Measurements from ENCODE around the gene KCNQ1.

The KCNQ1 gene

DNA sequence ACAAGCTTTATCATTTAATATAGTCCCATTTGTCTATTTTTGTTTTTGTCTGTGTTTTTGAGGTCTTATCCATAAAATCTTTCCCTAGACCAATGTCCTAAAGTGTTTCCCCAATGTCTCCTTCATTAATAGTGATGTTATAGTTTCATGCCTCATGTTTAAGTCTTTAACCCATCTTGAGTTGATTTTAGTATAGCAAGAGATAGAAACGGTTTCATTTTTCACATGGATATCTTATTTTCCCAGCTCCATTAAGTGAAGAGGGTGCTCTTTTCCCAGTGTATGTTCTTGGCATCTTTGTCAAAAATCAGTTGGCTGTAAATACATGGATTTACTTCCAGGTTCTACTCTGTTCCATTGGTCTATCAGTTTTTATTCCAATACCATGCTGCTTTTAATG is 196.8 kb downstream of the KCNQ1 start:
- no peak overlapping the region for H3K9ac ChIP-seq
- TF ChIP-seq Cebpa-rat (IDR thresholded peaks at IDR 0.05): no peak
- peaks cover 89% of the 10 kb centered on the region for H3K9me3 ChIP-seq

DNA sequence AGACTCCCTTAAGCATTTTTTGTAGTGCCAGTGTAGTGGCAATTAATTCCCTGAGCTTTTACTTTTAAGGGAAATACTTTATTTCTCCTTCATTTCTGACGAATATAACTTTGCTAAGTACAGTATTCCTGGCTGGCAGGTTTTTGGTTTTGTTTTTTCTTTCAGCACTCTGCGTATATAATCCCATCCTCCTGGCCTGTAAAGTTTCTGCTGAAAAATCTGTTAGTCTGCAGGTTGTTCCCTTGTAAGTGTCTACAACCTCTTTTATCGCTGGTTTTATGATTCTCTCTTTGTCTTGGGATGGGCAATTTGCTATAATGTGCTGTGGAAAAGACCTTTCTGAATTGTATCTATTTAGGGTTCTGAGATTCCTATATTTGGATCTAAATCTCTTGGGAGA is 198.9 kb downstream of the KCNQ1 start:
- Histone ChIP-seq H3K27me3 (no peaks in the 10 kb centered on the region), H3K27ac (no peak overlapping the region), H3K4me2 (no peak overlapping the region), H3K9me3 (peaks cover 95% of the 10 kb centered on the region), H3K36me3 (peaks cover 31% of the 10 kb centered on the region), H4K20me1 (no peaks in the 10 kb centered on the region), H3K9ac (no peak overlapping the region), H3K4me3 (no peak overlapping the region), H3K4me1 (no peaks in the 10 kb centered on the region)
- TF ChIP-seq Cebpa-rat (IDR thresholded peaks at IDR 0.05): no peak

More for the DNA sequence above, 196.8 kb downstream of the KCNQ1 start:
- Histone ChIP-seq H3K4me2 (no peak overlapping the region), H3K27me3 (no peaks in the 10 kb centered on the region), H3K36me3 (peaks cover 31% of the 10 kb centered on the region), H3K27ac (no peak overlapping the region), H3K4me1 (no peaks in the 10 kb centered on the region), H3K4me3 (no peak overlapping the region), H4K20me1 (no peaks in the 10 kb centered on the region)

DNA sequence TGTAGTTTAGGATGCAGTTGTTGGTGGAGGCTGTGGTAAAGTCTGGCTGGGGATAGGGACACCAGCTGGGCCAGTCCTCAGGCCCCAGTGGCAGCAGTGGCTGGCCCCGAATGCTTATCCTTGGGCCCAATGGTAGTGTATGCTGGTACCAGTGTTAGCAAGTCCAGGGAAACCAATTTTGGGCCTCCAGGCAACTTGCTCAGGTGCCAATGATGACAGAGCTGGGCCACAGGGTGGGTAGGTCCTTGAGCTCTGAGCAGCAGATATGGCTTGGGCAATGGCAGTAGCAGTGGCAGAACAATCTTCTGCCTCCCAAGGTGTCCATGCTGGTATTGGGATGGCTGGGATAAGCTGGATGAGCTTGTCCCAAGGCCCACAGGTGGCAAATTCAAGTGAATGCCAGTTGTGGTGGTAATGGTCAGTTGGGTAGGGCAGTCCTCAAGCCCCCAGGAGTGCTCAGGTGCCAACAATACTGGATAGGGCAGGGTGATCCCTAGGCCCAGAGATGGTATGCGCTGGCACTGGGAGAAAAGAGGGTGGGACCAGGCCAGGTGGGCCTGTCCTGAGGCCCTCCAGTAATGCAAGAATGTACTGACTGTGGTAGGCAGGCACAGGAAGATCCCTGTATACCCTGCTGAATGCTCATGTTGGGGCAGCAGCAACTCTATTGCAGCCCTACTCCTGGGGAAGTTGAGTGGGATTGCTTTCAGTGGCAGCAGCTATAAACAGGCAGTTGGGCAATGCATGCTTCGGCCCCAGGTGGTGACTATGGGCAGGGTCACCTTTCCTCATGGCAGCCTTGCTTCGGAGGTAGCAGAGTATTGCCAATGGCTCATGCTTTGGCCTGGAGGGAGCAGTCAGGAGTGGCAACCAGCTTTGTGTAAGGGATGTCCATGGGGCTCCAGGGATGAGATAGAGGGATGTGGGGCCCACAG is 200.3 kb downstream of the KCNQ1 start:
- H3K4me2 ChIP-seq: no peak overlapping the region
- H3K9me3 ChIP-seq: peaks cover 95% of the 10 kb centered on the region

DNA sequence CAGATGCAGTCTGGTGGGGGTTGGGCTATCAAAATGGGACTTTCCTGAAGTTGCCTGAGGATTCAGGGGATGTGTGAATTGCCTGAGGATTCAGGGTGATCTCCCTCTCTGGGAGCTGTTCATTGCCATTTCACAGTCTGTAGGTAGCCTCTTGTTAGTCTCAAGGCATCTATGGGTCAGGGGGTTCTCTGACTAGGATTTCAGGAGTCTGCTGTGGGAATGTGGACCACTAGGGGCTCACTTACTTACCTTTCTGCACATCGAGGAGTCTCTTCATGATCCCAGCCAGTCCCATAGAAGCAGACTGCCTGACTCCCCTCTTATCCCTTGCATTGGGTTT is 200.9 kb downstream of the KCNQ1 start:
- Histone ChIP-seq H3K27me3 (no peaks in the 10 kb centered on the region), H3K9ac (no peak overlapping the region), H3K27ac (no peak overlapping the region), H3K4me1 (no peaks in the 10 kb centered on the region), H3K4me3 (no peak overlapping the region), H4K20me1 (no peaks in the 10 kb centered on the region), H3K4me2 (no peak overlapping the region), H3K36me3 (peaks cover 24% of the 10 kb centered on the region), H3K9me3 (peaks cover 95% of the 10 kb centered on the region)
- TF ChIP-seq Cebpa-rat (IDR thresholded peaks at IDR 0.05): no peak

More for the DNA sequence above, 200.3 kb downstream of the KCNQ1 start:
- no peak overlapping the region for H3K27ac ChIP-seq
- H3K36me3 ChIP-seq: peaks cover 23% of the 10 kb centered on the region
- no peaks in the 10 kb centered on the region for H3K27me3 ChIP-seq
- H3K4me1 ChIP-seq: no peaks in the 10 kb centered on the region
- TF ChIP-seq Cebpa-rat (IDR thresholded peaks at IDR 0.05): no peak
- H3K9ac ChIP-seq: no peak overlapping the region
- H3K4me3 ChIP-seq: no peak overlapping the region
- no peaks in the 10 kb centered on the region for H4K20me1 ChIP-seq

DNA sequence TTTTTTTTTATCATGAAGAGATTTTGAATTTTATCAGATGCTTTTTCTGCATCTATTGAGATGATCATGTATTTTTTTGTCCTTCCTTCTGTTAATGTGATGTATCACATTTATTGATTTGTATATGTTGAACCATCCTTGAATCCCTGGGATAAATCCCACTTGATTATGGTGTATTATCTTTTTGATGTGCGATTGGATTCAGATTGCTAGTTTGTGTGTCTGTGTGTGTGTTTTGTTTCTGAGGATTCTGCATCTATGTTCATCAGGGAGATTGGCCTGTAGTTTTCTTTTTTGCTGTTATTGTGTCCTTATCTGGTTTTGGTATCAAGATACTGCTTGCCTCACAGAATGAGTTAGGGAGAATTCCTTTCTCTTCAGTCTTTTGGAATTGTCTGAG is 202.4 kb downstream of the KCNQ1 start:
- peaks cover 38% of the 10 kb centered on the region for H3K36me3 ChIP-seq
- no peak overlapping the region for H3K27ac ChIP-seq
- no peak for TF ChIP-seq Cebpa-rat (IDR thresholded peaks at IDR 0.05)
- H3K4me3 ChIP-seq: no peak overlapping the region
- no peaks in the 10 kb centered on the region for H4K20me1 ChIP-seq
- H3K27me3 ChIP-seq: no peaks in the 10 kb centered on the region
- H3K9me3 ChIP-seq: peaks cover 95% of the 10 kb centered on the region
- H3K4me1 ChIP-seq: no peaks in the 10 kb centered on the region
- no peak overlapping the region for H3K4me2 ChIP-seq
- H3K9ac ChIP-seq: no peak overlapping the region

DNA sequence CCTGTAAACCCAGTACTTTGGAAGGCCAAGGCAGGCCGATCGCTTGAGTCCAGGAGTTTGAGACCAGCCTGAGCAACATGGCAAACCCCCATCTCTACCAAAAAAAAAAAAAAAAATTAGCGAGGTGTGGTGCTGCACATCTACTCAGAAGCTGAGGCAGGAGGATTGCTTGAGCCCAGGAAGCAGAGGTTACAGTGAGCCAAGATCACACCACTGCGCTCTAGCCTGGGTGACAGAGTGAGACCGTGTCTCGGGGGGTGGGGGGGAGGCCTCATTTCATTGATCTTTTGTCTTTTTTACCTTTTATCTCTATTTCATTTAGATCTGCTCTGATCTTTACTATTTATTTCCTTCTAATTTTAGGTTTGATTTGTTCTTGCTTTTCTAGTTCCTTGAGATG is 203.1 kb downstream of the KCNQ1 start:
- no peak for TF ChIP-seq Cebpa-rat (IDR thresholded peaks at IDR 0.05)
- H3K9ac ChIP-seq: no peak overlapping the region
- H3K27ac ChIP-seq: no peak overlapping the region
- H4K20me1 ChIP-seq: no peaks in the 10 kb centered on the region
- H3K9me3 ChIP-seq: peaks cover 100% of the 10 kb centered on the region
- H3K4me2 ChIP-seq: no peak overlapping the region
- H3K36me3 ChIP-seq: peaks cover 46% of the 10 kb centered on the region
- no peak overlapping the region for H3K4me3 ChIP-seq
- no peaks in the 10 kb centered on the region for H3K4me1 ChIP-seq
- no peaks in the 10 kb centered on the region for H3K27me3 ChIP-seq

DNA sequence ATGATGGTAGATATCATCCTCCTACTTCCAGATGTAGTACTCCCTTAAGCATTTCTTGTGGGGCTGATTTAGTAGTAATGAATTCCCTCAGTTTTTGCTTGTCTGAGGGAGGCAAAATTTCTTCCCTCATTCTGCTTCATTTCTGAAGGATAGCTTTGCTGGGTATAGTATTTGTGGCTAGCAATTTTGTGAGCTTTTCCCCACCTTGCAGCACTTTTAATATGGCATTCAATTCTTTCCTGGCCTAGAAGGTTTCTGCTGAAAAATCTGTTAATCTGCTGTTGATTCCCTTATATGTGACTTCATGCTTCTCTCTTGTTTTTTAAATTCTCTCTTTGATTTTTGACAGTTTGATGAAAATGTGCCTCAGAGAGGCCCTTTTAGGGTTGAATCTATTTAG is 204.6 kb downstream of the KCNQ1 start:
- no peaks in the 10 kb centered on the region for H3K27me3 ChIP-seq
- H3K27ac ChIP-seq: no peak overlapping the region
- H3K4me3 ChIP-seq: no peak overlapping the region
- H4K20me1 ChIP-seq: no peaks in the 10 kb centered on the region
- H3K4me2 ChIP-seq: no peak overlapping the region
- peaks cover 61% of the 10 kb centered on the region for H3K36me3 ChIP-seq
- H3K9me3 ChIP-seq: peaks cover 100% of the 10 kb centered on the region
- no peak for TF ChIP-seq Cebpa-rat (IDR thresholded peaks at IDR 0.05)
- no peaks in the 10 kb centered on the region for H3K4me1 ChIP-seq
- H3K9ac ChIP-seq: no peak overlapping the region

DNA sequence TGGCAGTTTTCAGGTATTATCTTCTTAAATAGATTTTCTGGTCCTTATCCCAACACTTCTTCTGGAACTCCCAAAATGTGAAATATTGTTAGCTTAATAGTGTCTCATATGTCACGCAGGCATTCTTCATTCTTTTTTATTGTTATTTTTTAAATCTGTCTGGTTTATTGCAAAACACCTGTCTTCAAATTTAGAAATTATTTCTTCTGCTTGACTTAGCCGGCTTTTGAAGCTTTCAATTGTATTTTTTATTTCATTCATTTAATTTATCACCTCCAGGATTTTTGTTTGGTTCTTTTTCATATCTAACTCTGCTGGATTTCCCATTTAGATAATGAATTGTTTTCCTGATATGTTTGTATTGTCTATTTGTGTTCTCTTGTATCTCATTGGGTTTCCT is 205.0 kb downstream of the KCNQ1 start:
- Histone ChIP-seq H3K27me3 (no peaks in the 10 kb centered on the region), H3K36me3 (peaks cover 58% of the 10 kb centered on the region), H3K9me3 (peaks cover 100% of the 10 kb centered on the region), H3K4me3 (no peak overlapping the region), H3K4me2 (no peak overlapping the region), H3K4me1 (no peaks in the 10 kb centered on the region), H3K27ac (no peak overlapping the region), H4K20me1 (no peaks in the 10 kb centered on the region), H3K9ac (no peak overlapping the region)
- TF ChIP-seq Cebpa-rat (IDR thresholded peaks at IDR 0.05): no peak

DNA sequence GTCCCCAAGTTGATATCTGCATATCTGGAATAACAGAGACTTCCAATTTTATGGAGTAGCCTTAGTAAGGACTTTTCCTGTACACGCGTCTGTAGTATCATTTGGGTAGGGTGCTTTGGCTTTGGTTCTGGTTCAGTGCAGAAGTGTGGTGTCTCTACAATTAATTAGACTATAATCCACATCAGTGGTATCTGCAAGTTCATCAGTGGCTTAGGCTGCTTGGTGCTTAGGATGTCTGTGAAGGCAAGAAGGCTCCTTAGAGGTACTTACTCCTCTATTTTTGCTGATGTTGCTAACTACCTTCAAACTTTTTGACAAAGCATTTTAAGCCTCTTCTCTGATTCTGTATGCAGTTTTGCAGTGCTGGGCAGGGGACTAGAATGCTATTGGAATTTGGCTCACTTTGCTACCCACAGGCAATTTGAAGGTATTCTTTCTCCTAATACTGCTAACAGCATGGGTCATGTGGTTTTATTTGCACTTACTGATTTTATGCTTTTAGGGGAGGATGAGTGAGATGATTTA is 205.6 kb downstream of the KCNQ1 start:
- Histone ChIP-seq H3K36me3 (peaks cover 57% of the 10 kb centered on the region), H4K20me1 (no peaks in the 10 kb centered on the region), H3K9ac (no peak overlapping the region), H3K9me3 (peaks cover 100% of the 10 kb centered on the region), H3K4me2 (no peak overlapping the region), H3K27me3 (no peaks in the 10 kb centered on the region), H3K27ac (no peak overlapping the region), H3K4me1 (no peaks in the 10 kb centered on the region), H3K4me3 (no peak overlapping the region)
- TF ChIP-seq Cebpa-rat (IDR thresholded peaks at IDR 0.05): no peak

DNA sequence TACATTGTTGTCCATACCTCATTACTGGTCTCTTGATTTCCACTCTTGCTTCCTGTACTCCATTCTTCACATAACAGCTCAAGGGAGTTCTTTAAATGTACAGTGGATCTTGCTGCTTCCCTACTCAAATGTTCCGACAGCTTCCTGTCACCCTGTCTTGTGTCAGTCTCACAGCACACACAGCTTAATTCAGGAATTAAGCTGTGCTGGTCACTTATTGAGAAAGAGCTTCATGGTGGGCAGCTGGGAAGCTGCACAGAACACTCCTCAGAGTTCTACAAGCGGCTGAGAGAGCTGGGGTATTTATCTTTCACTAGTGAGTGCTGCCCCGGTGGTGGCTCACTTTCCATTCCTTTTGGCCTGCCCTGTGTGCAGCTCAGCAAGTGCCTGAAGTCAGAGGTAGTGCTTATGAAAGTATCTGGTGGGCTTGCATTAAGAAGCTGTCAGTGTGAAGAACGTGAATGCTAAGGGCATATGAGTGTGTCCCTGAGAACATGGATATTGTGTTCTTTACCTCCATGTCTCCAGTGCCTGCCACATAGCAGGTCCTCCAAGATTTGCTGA is 206.3 kb downstream of the KCNQ1 start:
- H3K4me2 ChIP-seq: no peak overlapping the region
- no peak overlapping the region for H3K27ac ChIP-seq
- H3K36me3 ChIP-seq: peaks cover 51% of the 10 kb centered on the region
- H3K4me3 ChIP-seq: no peak overlapping the region
- no peak for TF ChIP-seq Cebpa-rat (IDR thresholded peaks at IDR 0.05)
- H4K20me1 ChIP-seq: no peaks in the 10 kb centered on the region
- H3K9me3 ChIP-seq: peaks cover 93% of the 10 kb centered on the region
- peaks cover 6% of the 10 kb centered on the region for H3K4me1 ChIP-seq
- no peak overlapping the region for H3K9ac ChIP-seq
- no peaks in the 10 kb centered on the region for H3K27me3 ChIP-seq

Data from BLaER1 (cell line).